ENCODE results near the gene ELP1. TPM values are rescaled to one million over a fixed set of nuclear protein-coding genes. Genes with fewer than 3 reads are reported as not detected.
"Not testable (repeated sequence)": the region's sequence is repeated elsewhere in the genome, so short reads cannot be mapped to it uniquely, and the experiment has no call there.

The ELP1 gene
- total and polyA plus RNA-seq, 3 experiments from 2014 or later = 20.2 to 38.7 (median 36.2) TPM

- H3K36me3 ChIP-seq (ENCODE audit: insufficient read depth, low read length) = no peaks in the 10 kb centered on the region
- ChIA-PET POLR2A (no interaction called here), CTCF (no interaction called here)
- no peak overlapping the region for H3K27ac ChIP-seq (ENCODE audit: low read depth, low read length)
- Mint-ChIP-seq H3K27me3 (peaks cover 10 to 23% of the 10 kb centered on the region in 2 donors), H3K4me3 (no peak overlapping the region), H3K27ac (no peak overlapping the region), H3K4me1 (no peaks in the 10 kb centered on the region), H3K9me3 (no peaks in the 10 kb centered on the region), H3K36me3 (peaks cover 0 to 4% (median 0%) of the 10 kb centered on the region in 3 donors)
- H3K9me3 ChIP-seq (ENCODE audit: low read length) = no peaks in the 10 kb centered on the region
- DNase-seq = no peak
- H3K4me3 ChIP-seq (ENCODE audit: low read length) = no peak overlapping the region
- H3K27me3 ChIP-seq (ENCODE audit: insufficient read depth, low read length, poor library complexity, severe bottlenecking) = no peaks in the 10 kb centered on the region
- H3K4me1 ChIP-seq (ENCODE audit: insufficient read depth, low read length) = no peaks in the 10 kb centered on the region
These were observed 79.0 kb downstream of the ELP1 start for GRCh38 chr9:108854641-108855528.

- no peaks in the 10 kb centered on the region for H3K4me1 Mint-ChIP-seq
- H3K9me3 Mint-ChIP-seq = no peaks in the 10 kb centered on the region
- H3K4me1 ChIP-seq (ENCODE audit: insufficient read depth, low read length) = no peaks in the 10 kb centered on the region
- no peaks in the 10 kb centered on the region for H3K9me3 ChIP-seq (ENCODE audit: low read length)
- H3K4me3 ChIP-seq (ENCODE audit: low read length) = no peak overlapping the region
- ChIA-PET POLR2A (interaction anchor here (0.5 kb wide), 1 partner anchor 10 kb away, joined by 3 read pairs; no protein-coding TSS in a partner anchor), CTCF (interaction anchor here (0.6 kb wide), 1 partner anchor 22 kb away, joined by 3 read pairs; no protein-coding TSS in a partner anchor)
- peaks cover 0 to 4% (median 0%) of the 10 kb centered on the region in 3 donors for H3K36me3 Mint-ChIP-seq
- H3K27ac ChIP-seq (ENCODE audit: low read depth, low read length) = no peak overlapping the region
- DNase-seq = no peak
- no peak overlapping the region for H3K4me3 Mint-ChIP-seq
- peaks cover 8 to 27% of the 10 kb centered on the region in 2 donors for H3K27me3 Mint-ChIP-seq
- H3K36me3 ChIP-seq (ENCODE audit: insufficient read depth, low read length) = no peaks in the 10 kb centered on the region
- H3K27ac Mint-ChIP-seq = no peak overlapping the region
- no peaks in the 10 kb centered on the region for H3K27me3 ChIP-seq (ENCODE audit: insufficient read depth, low read length, poor library complexity, severe bottlenecking)
These were observed 79.8 kb downstream of the ELP1 start for GRCh38 chr9:108854094-108854493.

DNA sequence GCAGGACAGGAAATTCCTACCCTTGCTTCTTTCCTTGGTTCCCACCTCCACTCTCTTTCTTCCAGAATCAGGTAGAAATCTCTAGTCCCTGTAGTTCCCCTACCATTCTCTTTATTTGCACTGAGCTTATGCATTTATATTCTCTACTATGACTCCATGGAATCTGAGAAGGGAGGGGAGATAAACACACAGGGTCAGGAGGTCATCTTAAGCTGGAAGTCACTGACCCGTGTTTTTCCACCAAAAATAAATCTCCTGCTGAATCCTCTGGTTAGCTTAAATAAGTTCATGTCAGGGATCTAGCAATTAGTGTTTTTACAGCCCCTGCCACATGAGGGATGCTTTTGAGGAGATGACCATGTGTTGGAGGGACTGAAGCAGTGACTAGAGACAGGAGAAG is 81.8 kb downstream of the ELP1 start:
- peaks cover 7 to 21% of the 10 kb centered on the region in 2 donors for H3K27me3 Mint-ChIP-seq
- H3K27me3 ChIP-seq (ENCODE audit: insufficient read depth, low read length, poor library complexity, severe bottlenecking) = no peaks in the 10 kb centered on the region
- ChIA-PET POLR2A (no interaction called here), CTCF (interaction anchor here (2.2 kb wide), 1 partner anchor 102 kb away, joined by 6 read pairs; no protein-coding TSS in a partner anchor)
- no peaks in the 10 kb centered on the region for H3K9me3 ChIP-seq (ENCODE audit: low read length)
- no peaks in the 10 kb centered on the region for H3K4me1 ChIP-seq (ENCODE audit: insufficient read depth, low read length)
- no peak overlapping the region for H3K4me3 Mint-ChIP-seq
- no peak overlapping the region for H3K27ac Mint-ChIP-seq
- no peaks in the 10 kb centered on the region for H3K36me3 ChIP-seq (ENCODE audit: insufficient read depth, low read length)
- no peaks in the 10 kb centered on the region for H3K9me3 Mint-ChIP-seq
- no peak overlapping the region for H3K27ac ChIP-seq (ENCODE audit: low read depth, low read length)
- no peak overlapping the region for H3K4me3 ChIP-seq (ENCODE audit: low read length)
- no peaks in the 10 kb centered on the region for H3K4me1 Mint-ChIP-seq
- DNase-seq = no peak
- H3K36me3 Mint-ChIP-seq = peaks cover 0 to 1% (median under 1%) of the 10 kb centered on the region in 3 donors

DNA sequence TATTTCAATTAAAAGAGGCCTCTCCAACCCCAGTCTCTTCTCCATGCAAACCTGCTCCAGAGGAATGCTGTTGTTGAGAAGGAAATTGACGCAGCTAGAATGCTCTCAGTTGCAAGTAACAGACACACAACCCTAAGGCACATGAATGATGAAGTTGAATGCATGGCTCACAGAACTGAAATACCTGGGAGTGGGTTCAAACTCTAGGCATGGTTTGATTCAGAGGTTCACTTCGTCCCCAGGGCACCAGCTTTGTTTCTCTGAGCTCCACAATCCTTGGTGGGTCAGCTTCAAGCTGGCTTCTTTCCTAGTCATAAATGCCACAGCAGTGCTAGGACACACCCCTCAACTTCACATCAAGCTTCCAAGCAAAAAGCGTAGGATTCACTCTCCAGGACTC is 82.8 kb downstream of the ELP1 start:
- H3K4me1 ChIP-seq (ENCODE audit: insufficient read depth, low read length) = no peaks in the 10 kb centered on the region
- H3K27ac Mint-ChIP-seq = peak overlapping the region in 1 of 8 donors; percentile 38
- CTCF ChIA-PET = interaction anchor here (2.2 kb wide), 1 partner anchor 103 kb away, joined by 6 read pairs; no protein-coding TSS in a partner anchor

GRCh38 chr9:108850293-108850897 is 83.5 kb downstream of the ELP1 start:
- no peak overlapping the region for H3K27ac Mint-ChIP-seq
- no peak overlapping the region for H3K4me3 Mint-ChIP-seq
- H3K27me3 ChIP-seq (ENCODE audit: insufficient read depth, low read length, poor library complexity, severe bottlenecking) = no peaks in the 10 kb centered on the region
- no peak overlapping the region for H3K27ac ChIP-seq (ENCODE audit: low read depth, low read length)
- no peak overlapping the region for H3K4me3 ChIP-seq (ENCODE audit: low read length)
- H3K36me3 ChIP-seq (ENCODE audit: insufficient read depth, low read length) = no peaks in the 10 kb centered on the region
- DNase-seq = no peak
- H3K36me3 Mint-ChIP-seq = peaks cover 0 to 1% (median 0%) of the 10 kb centered on the region in 3 donors
- H3K4me1 ChIP-seq (ENCODE audit: insufficient read depth, low read length) = no peaks in the 10 kb centered on the region
- H3K9me3 Mint-ChIP-seq = no peaks in the 10 kb centered on the region
- no peaks in the 10 kb centered on the region for H3K4me1 Mint-ChIP-seq
- peaks cover 8 to 20% of the 10 kb centered on the region in 2 donors for H3K27me3 Mint-ChIP-seq
- no peaks in the 10 kb centered on the region for H3K9me3 ChIP-seq (ENCODE audit: low read length)
- ChIA-PET POLR2A (no interaction called here), CTCF (interaction anchor here (2.2 kb wide), 1 partner anchor 103 kb away, joined by 6 read pairs; no protein-coding TSS in a partner anchor)

More for the DNA sequence above, 82.8 kb downstream of the ELP1 start:
- Histone ChIP-seq H3K27ac (ENCODE audit: low read depth, low read length) (no peak overlapping the region), H3K4me3 (ENCODE audit: low read length) (no peak overlapping the region), H3K27me3 (ENCODE audit: insufficient read depth, low read length, poor library complexity, severe bottlenecking) (no peaks in the 10 kb centered on the region), H3K36me3 (ENCODE audit: insufficient read depth, low read length) (no peaks in the 10 kb centered on the region), H3K9me3 (ENCODE audit: low read length) (no peaks in the 10 kb centered on the region)
- POLR2A ChIA-PET = no interaction called here
- Mint-ChIP-seq H3K4me3 (no peak overlapping the region), H3K9me3 (no peaks in the 10 kb centered on the region), H3K36me3 (peaks cover 0 to 1% (median 0%) of the 10 kb centered on the region in 3 donors), H3K27me3 (peaks cover 8 to 20% of the 10 kb centered on the region in 2 donors), H3K4me1 (no peaks in the 10 kb centered on the region)
- no peak for DNase-seq

DNA sequence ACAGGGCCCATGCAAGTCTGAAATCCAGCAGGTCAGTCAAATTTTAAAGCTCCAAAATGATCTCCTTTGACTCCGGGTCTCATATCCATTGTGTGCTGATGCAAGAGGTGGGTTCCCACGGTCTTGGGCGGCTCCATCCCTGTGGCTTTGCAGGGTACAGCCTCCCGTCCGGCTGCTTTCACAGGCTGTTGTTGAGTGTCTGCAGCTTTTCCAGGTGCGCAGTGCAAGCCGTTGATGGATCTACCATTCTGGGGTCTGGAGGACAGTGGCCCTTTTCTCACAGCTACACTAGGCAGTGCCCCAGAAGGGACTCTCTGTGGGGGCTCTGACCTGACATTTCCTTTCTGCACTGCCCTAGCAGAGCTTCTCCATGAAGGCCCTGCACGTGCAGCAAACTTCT is 85.6 kb downstream of the ELP1 start:
- CTCF ChIA-PET, H3K4me1 Mint-ChIP-seq: not testable (repeated sequence)

DNA sequence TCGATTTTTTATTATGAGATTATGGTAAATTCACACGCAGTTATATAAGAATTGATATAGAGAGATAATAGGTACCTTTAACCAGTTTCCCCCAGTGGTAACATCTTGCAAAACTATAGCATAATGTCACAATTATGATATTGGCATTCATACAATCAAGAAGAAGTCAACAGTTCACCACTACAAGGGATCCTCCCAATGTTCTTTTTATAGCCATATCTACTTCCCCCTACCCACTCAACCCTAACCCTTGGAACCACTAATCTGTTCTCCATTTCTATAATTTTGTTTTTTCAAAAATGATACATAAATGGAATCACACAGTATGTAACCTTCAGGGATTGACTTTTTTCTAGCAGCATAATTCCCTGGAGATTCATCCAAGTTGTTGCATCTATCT is 88.0 kb downstream of the ELP1 start:
- Mint-ChIP-seq H3K27me3 (peaks cover 3 to 9% of the 10 kb centered on the region in 2 donors), H3K4me1 (peaks cover 6 to 14% (median 9%) of the 10 kb centered on the region in 3 donors), H3K9me3 (no peaks in the 10 kb centered on the region), H3K36me3 (peaks cover 0 to 1% (median 0%) of the 10 kb centered on the region in 3 donors), H3K27ac (no peak overlapping the region), H3K4me3 (no peak overlapping the region)
- Histone ChIP-seq H3K27ac (ENCODE audit: low read depth, low read length) (no peak overlapping the region), H3K36me3 (ENCODE audit: insufficient read depth, low read length) (no peaks in the 10 kb centered on the region), H3K4me3 (ENCODE audit: low read length) (no peak overlapping the region), H3K27me3 (ENCODE audit: insufficient read depth, low read length, poor library complexity, severe bottlenecking) (no peaks in the 10 kb centered on the region), H3K9me3 (ENCODE audit: low read length) (no peaks in the 10 kb centered on the region), H3K4me1 (ENCODE audit: insufficient read depth, low read length) (no peaks in the 10 kb centered on the region)
- ChIA-PET CTCF (no interaction called here), POLR2A (no interaction called here)
- DNase-seq = no peak

More for the DNA sequence above, 85.6 kb downstream of the ELP1 start:
- H3K4me3 Mint-ChIP-seq; H3K27ac ChIP-seq (ENCODE audit: low read depth, low read length); DNase-seq; H3K27ac Mint-ChIP-seq; H3K9me3 Mint-ChIP-seq; H3K27me3 ChIP-seq (ENCODE audit: insufficient read depth, low read length, poor library complexity, severe bottlenecking); H3K4me3 ChIP-seq (ENCODE audit: low read length); H3K9me3 ChIP-seq (ENCODE audit: low read length); POLR2A ChIA-PET; H3K4me1 ChIP-seq (ENCODE audit: insufficient read depth, low read length); H3K36me3 Mint-ChIP-seq; H3K36me3 ChIP-seq (ENCODE audit: insufficient read depth, low read length): not testable (repeated sequence)
- H3K27me3 Mint-ChIP-seq = peaks cover 8 to 15% of the 10 kb centered on the region in 2 donors

DNA sequence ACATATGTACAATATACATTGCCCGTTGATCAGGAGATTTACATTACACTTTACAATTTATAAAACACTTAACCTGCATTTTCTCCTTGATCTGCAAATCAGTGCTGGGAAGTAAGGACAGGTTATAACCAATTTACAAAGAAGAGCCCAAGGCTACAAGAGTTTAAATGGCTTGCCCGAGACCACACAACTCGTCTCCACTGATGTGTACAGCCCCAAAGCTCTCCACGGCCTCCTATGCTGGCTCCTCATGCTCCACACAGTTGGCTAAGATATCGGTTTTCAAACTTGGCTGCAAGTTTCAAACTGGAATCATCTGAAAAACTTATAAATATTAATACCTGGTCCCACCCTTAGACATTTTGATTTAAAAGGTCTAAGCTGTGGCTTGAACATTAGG is 88.4 kb downstream of the ELP1 start:
- Mint-ChIP-seq H3K4me1 (peaks cover 6 to 14% (median 9%) of the 10 kb centered on the region in 3 donors), H3K36me3 (peaks cover 0 to 1% (median 0%) of the 10 kb centered on the region in 3 donors), H3K27ac (no peak overlapping the region), H3K9me3 (no peaks in the 10 kb centered on the region), H3K27me3 (peaks cover 1 to 8% of the 10 kb centered on the region in 2 donors), H3K4me3 (no peak overlapping the region)
- Histone ChIP-seq H3K9me3 (ENCODE audit: low read length) (no peaks in the 10 kb centered on the region), H3K4me1 (ENCODE audit: insufficient read depth, low read length) (no peaks in the 10 kb centered on the region), H3K27ac (ENCODE audit: low read depth, low read length) (no peak overlapping the region), H3K27me3 (ENCODE audit: insufficient read depth, low read length, poor library complexity, severe bottlenecking) (no peaks in the 10 kb centered on the region), H3K4me3 (ENCODE audit: low read length) (no peak overlapping the region), H3K36me3 (ENCODE audit: insufficient read depth, low read length) (no peaks in the 10 kb centered on the region)
- no peak for DNase-seq
- CTCF ChIA-PET = no interaction called here
- POLR2A ChIA-PET = no interaction called here
